Left lobe of liver (tissue), 2 donors: Measurements from ENCODE around the gene DEPDC5. TPM values are rescaled to one million over a fixed set of nuclear protein-coding genes. Genes with fewer than 3 reads are reported as not detected.
"Not testable (repeated sequence)": the region's sequence is repeated elsewhere in the genome, so short reads cannot be mapped to it uniquely, and the experiment has no call there.

Experiments
- ATAC-seq: fragments of 200-7000 bp; cut with Tn5 transposase; one replicate; pipeline ENCODE4 v1.9.1; 2020; ENCODE audit warnings: mild to moderate bottlenecking, moderate library complexity
- DNase-seq: peaks from one replicate; pipeline ENCODE4 v3.0.0-alpha.2; 2020; ENCODE audit warnings: low spot score
- total RNA-seq: library from RNA; stranded (reverse); gene quantifications from one replicate; pipeline ENCODE4 v1.2.1, GENCODE V29; 2021
- donor health status: DM: no; HTN: no; CAD: no; lungs with moderate emphysema.
- donor health status: DM: no; HTN: yes; CAD: no.

The DEPDC5 gene
- 18.1 TPM for total RNA-seq

GRCh38 chr22:31753634-31754501 is at the start of gene DEPDC5:
TSS of gene DEPDC5 (plus strand) at chr22:31754019. CDS start at chr22:31754922, 903 bp downstream.
- ATAC-seq (peak; percentile 87), DNase-seq (peak; percentile 98)

- ATAC-seq (no peak), DNase-seq (no peak)
Observed at GRCh38 chr22:31707519-31707918, 46.3 kb upstream of the DEPDC5 start.

- not testable (repeated sequence) for DNase-seq, ATAC-seq
Observed at GRCh38 chr22:31711226-31711625, 42.6 kb upstream of the DEPDC5 start.

- DNase-seq (no peak), ATAC-seq (no peak)
Observed at GRCh38 chr22:31715147-31715778, 38.6 kb upstream of the DEPDC5 start.

GRCh38 chr22:31719850-31720471 is 33.9 kb upstream of the DEPDC5 start:
- ATAC-seq (no peak), DNase-seq (no peak)

GRCh38 chr22:31723723-31724122 is 30.1 kb upstream of the DEPDC5 start:
- ATAC-seq (no peak), DNase-seq (peak; percentile 28)

GRCh38 chr22:31726692-31727091 is 27.1 kb upstream of the DEPDC5 start:
- no peak for ATAC-seq
- no peak for DNase-seq

- DNase-seq (no peak), ATAC-seq (peak; percentile 82)
Observed at GRCh38 chr22:31728857-31729256, 25.0 kb upstream of the DEPDC5 start.

GRCh38 chr22:31730344-31730711 is 23.5 kb upstream of the DEPDC5 start:
- ATAC-seq (no peak), DNase-seq (no peak)

GRCh38 chr22:31732089-31732829 is 21.6 kb upstream of the DEPDC5 start:
- DNase-seq (peak; percentile 32), ATAC-seq (peak; percentile 72)

- no peak for ATAC-seq
- DNase-seq: no peak
Observed at GRCh38 chr22:31733580-31734079, 20.2 kb upstream of the DEPDC5 start.

GRCh38 chr22:31734512-31734911 is 19.3 kb upstream of the DEPDC5 start:
- DNase-seq (no peak), ATAC-seq (no peak)

- ATAC-seq: no peak
- no peak for DNase-seq
Observed at GRCh38 chr22:31736458-31736857, 17.4 kb upstream of the DEPDC5 start.

GRCh38 chr22:31737932-31738331 is 15.9 kb upstream of the DEPDC5 start:
- no peak for ATAC-seq
- DNase-seq: no peak

GRCh38 chr22:31738566-31738965 is 15.3 kb upstream of the DEPDC5 start:
- ATAC-seq (no peak), DNase-seq (peak; percentile 32)

- ATAC-seq (peak; percentile 85), DNase-seq (peak; percentile 56)
Observed at GRCh38 chr22:31739795-31740201, 14.0 kb upstream of the DEPDC5 start.

GRCh38 chr22:31740314-31740713 is 13.5 kb upstream of the DEPDC5 start:
- ATAC-seq (peak; percentile 57), DNase-seq (peak; percentile 49)

- no peak for DNase-seq
- no peak for ATAC-seq
Observed at GRCh38 chr22:31742115-31742514, 11.7 kb upstream of the DEPDC5 start.

- no peak for DNase-seq
- ATAC-seq: no peak
Observed at GRCh38 chr22:31742682-31743081, 11.1 kb upstream of the DEPDC5 start.

GRCh38 chr22:31743871-31744270 is 9.9 kb upstream of the DEPDC5 start:
- no peak for ATAC-seq
- no peak for DNase-seq

- DNase-seq (no peak), ATAC-seq (no peak)
Observed at GRCh38 chr22:31747441-31747840, 6.4 kb upstream of the DEPDC5 start.
